SK-N-SH (cell line): ENCODE data around the gene PRKCA. TPM values are rescaled to one million over a fixed set of nuclear protein-coding genes. Genes with fewer than 3 reads are reported as not detected.

ENCODE experiments used
- CTCF ChIA-PET: fragments of 300-600, 350-600 bp; formaldehyde crosslinking; extraction: SDS; loops from one replicate; lab custom pipeline; 2021; lab: Yijun Ruan, JAX
- POLR2A ChIA-PET: fragments of 350-600 bp; sonication (Branson Sonifier 250); formaldehyde crosslinking; extraction: SDS; loops from one replicate; lab custom pipeline; 2020; ENCODE audit warnings: antibody characterized with exemption, inconsistent platforms; lab: Yijun Ruan, JAX
- DNase-seq: peaks from one replicate; pipeline ENCODE4 v3.0.0; 2012
- H2AFZ ChIP-seq: fragments of 200-600 bp; sonication (generic); 2 replicates; pipeline ENCODE4 v1.8.1; 2016; ENCODE audit warnings: antibody characterized with exemption, mild to moderate bottlenecking, low read depth
- H3F3A ChIP-seq: fragments of 200-600 bp; sonication (generic); replicated peaks from 2 replicates; pipeline ENCODE3; 2016; ENCODE audit warnings: antibody characterized with exemption, mild to moderate bottlenecking; ENCODE audit not compliant: insufficient read depth
- H3K27ac ChIP-seq, 2 experiments: fragments of 200-500 bp in 1 of 2; fragments of 200-600 bp in 1 of 2; sonication (Bioruptor generic) in 1 of 2; sonication (generic), shearing (Covaris generic) in 1 of 2; 2 replicates each; pipeline versions ENCODE4 v1.5.1 to v1.6.1; 2014 to 2016; ENCODE audit warnings: low read depth in 2 of 2, inconsistent platforms in 1 of 2, low read length in 1 of 2, mild to moderate bottlenecking in 1 of 2, mixed read lengths in 1 of 2
- H3K27me3 ChIP-seq: fragments of 200-600 bp; sonication (generic), shearing (Covaris generic); 2 replicates; pipeline ENCODE4 v1.6.1; 2016; ENCODE audit warnings: mixed run types; ENCODE audit not compliant: insufficient read depth
- H3K36me3 ChIP-seq, 2 experiments: fragments of 200-500 bp in 1 of 2; fragments of 200-600 bp in 1 of 2; sonication (Bioruptor generic) in 1 of 2; sonication (generic) in 1 of 2; replicated peaks in 1 of 2; 2 replicates each; pipeline versions ENCODE3 to v1.5.1; 2014 to 2016; ENCODE audit warnings: low read length in 1 of 2, mild to moderate bottlenecking in 1 of 2; ENCODE audit not compliant: insufficient read depth in 2 of 2, control insufficient read depth in 1 of 2
- H3K4me1 ChIP-seq, 2 experiments: fragments of 200-500 bp in 1 of 2; fragments of 200-600 bp in 1 of 2; sonication (Bioruptor generic) in 1 of 2; sonication (generic), shearing (Covaris generic) in 1 of 2; 2 replicates each; pipeline versions ENCODE4 v1.5.1 to v1.6.1; 2014 to 2016; ENCODE audit warnings: low read depth in 1 of 2, low read length in 1 of 2, mixed run types in 1 of 2; ENCODE audit not compliant: insufficient read depth in 2 of 2, control insufficient read depth in 1 of 2
- H3K4me2 ChIP-seq: fragments of 200-600 bp; sonication (generic), shearing (Covaris generic); 2 replicates; pipeline ENCODE4 v1.6.1; 2017; ENCODE audit warnings: mixed run types
- H3K4me3 ChIP-seq, 2 experiments: fragments of 200-500 bp in 1 of 2; fragments of 200-600 bp in 1 of 2; sonication (Bioruptor generic) in 1 of 2; sonication (generic), shearing (Covaris generic) in 1 of 2; 2 replicates each; pipeline versions ENCODE4 v1.5.1 to v1.8.1; 2014 to 2016; ENCODE audit warnings: low read depth in 2 of 2, inconsistent platforms in 1 of 2, low read length in 1 of 2, mild to moderate bottlenecking in 1 of 2, mixed read lengths in 1 of 2, moderate library complexity in 1 of 2
- H3K79me2 ChIP-seq: fragments of 200-600 bp; sonication (generic); 2 replicates; pipeline ENCODE4 v1.8.1; 2017; ENCODE audit warnings: mild to moderate bottlenecking; ENCODE audit not compliant: insufficient read depth
- H3K9ac ChIP-seq: fragments of 200-600 bp; sonication (generic); 2 replicates; pipeline ENCODE4 v1.6.1; 2017; ENCODE audit warnings: mixed run types
- H3K9me2 ChIP-seq: fragments of 200-600 bp; sonication (generic); 2 replicates; pipeline ENCODE4 v1.6.1; 2017; ENCODE audit warnings: mixed run types
- H3K9me3 ChIP-seq: fragments of 200-600 bp; sonication (generic); 2 replicates; pipeline ENCODE4 v1.6.1; 2017; ENCODE audit warnings: mixed run types, mild to moderate bottlenecking, moderate library complexity
- H4K20me1 ChIP-seq: fragments of 200-600 bp; sonication (generic); 2 replicates; pipeline ENCODE4 v1.6.1; 2017; ENCODE audit warnings: mild to moderate bottlenecking, mixed run types; ENCODE audit not compliant: insufficient read depth
- FOXJ3 ChIP-seq: sonication (generic); formaldehyde crosslinking; IDR thresholded peaks from 2 replicates; pipeline ENCODE4 v1.5.1; 2020; ENCODE audit warnings: mild to moderate bottlenecking, missing genetic modification reagents
- GABPA ChIP-seq: IDR thresholded peaks from 2 replicates; pipeline ENCODE4 v1.4.0; 2012; ENCODE audit warnings: low read depth, mild to moderate bottlenecking
- IRF3 ChIP-seq: fragments of 150-350 bp; IDR thresholded peaks from 2 replicates; pipeline ENCODE4 v1.6.1; 2016; ENCODE audit warnings: mild to moderate bottlenecking, low read depth, low read length
- JUND ChIP-seq: IDR thresholded peaks from 2 replicates; pipeline ENCODE4 v1.4.0; 2012
- POLR2AphosphoS5 ChIP-seq: IDR thresholded peaks from 2 replicates; pipeline ENCODE4 v1.6.1; 2012; ENCODE audit warnings: low read depth, low read length
- REST ChIP-seq: IDR thresholded peaks from 2 replicates; pipeline ENCODE4 v1.6.1; 2012; ENCODE audit warnings: mild to moderate bottlenecking, low read depth, low read length, moderate library complexity
- RFX5 ChIP-seq: IDR thresholded peaks from 2 replicates; pipeline ENCODE4 v1.6.1; 2012; ENCODE audit warnings: mild to moderate bottlenecking, improper control_type of control experiment, low read length
- RXRA ChIP-seq: IDR thresholded peaks from 2 replicates; pipeline ENCODE4 v1.4.0; 2012; ENCODE audit warnings: low read depth, mild to moderate bottlenecking, borderline replicate concordance
- SMC3 ChIP-seq: IDR thresholded peaks from 2 replicates; pipeline ENCODE4 v1.6.1; 2012; ENCODE audit warnings: low read depth, low read length, improper control_type of control experiment
- TEAD4 ChIP-seq: IDR thresholded peaks from 2 replicates; pipeline ENCODE4 v1.4.0; 2012; ENCODE audit warnings: mild to moderate bottlenecking, borderline replicate concordance; ENCODE audit not compliant: insufficient read depth
- USF2 ChIP-seq: fragments of 150-350 bp; IDR thresholded peaks from 2 replicates; pipeline ENCODE4 v1.6.1; 2017; ENCODE audit warnings: antibody characterized with exemption, low read length, low read depth, borderline replicate concordance
- YY1 ChIP-seq: IDR thresholded peaks from 2 replicates; pipeline ENCODE4 v1.4.0; 2012; ENCODE audit warnings: low read depth, mild to moderate bottlenecking
- WGBS: methylation state at CpG from one replicate; pipeline ENCODE4 v1.1.6; 2017; ENCODE audit warnings: low lambda C conversion rate; 5-methylcytosine and 5-hydroxymethylcytosine counted together
- polyA plus RNA-seq, 3 experiments: library from polyadenylated mRNA; depleted of rRNA; stranded (reverse); fragments of >200 nt; gene quantifications; 2 replicates each; pipeline ENCODE4 v1.2.3, GENCODE V29; 2012

PRKCA gene
- polyA plus RNA-seq, 1 of the 3 experiments (the other 2 are of a cell fraction) = 108 TPM

GRCh38 chr17:66675991-66676371 is 373.6 kb downstream of the PRKCA start (continued):
- TF ChIP-seq IRF3 = no peak
- no peak for TF ChIP-seq TEAD4
- no peak for TF ChIP-seq REST

GRCh38 chr17:66676421-66676820 is 374.0 kb downstream of the PRKCA start:
- peaks cover 8% of the 10 kb centered on the region for H3F3A ChIP-seq
- POLR2A ChIA-PET = no interaction called here
- DNase-seq = no peak
- no peak overlapping the region for H3K27ac ChIP-seq
- H3K4me1 ChIP-seq = peaks cover 3 to 15% of the 10 kb centered on the region in 2 experiments; a peak in 2 of 4 replicates
- H3K9me3 ChIP-seq = no peaks in the 10 kb centered on the region
- no peaks in the 10 kb centered on the region for H3K9me2 ChIP-seq
- H3K4me2 ChIP-seq = no peak overlapping the region
- H4K20me1 ChIP-seq = peaks cover 48% of the 10 kb centered on the region
- TF ChIP-seq YY1 = no peak
- no peak for TF ChIP-seq IRF3
- no peak for TF ChIP-seq GABPA
- TF ChIP-seq POLR2AphosphoS5 = no peak
- no peak for TF ChIP-seq JUND
- no peak for TF ChIP-seq RFX5
- TF ChIP-seq RXRA = no peak
- TF ChIP-seq SMC3 = no peak
- no peak for TF ChIP-seq TEAD4
- no peak for TF ChIP-seq USF2
- TF ChIP-seq FOXJ3 (CRISPR knock-in tag) = no peak
- TF ChIP-seq, all 33 proteins: peak for 0
- Histone ChIP-seq H3K79me2 (peaks cover 49% of the 10 kb centered on the region), H3K4me3 (no peak overlapping the region), H3K9ac (no peak overlapping the region), H2AFZ (no peak overlapping the region), H3K36me3 (peaks cover 15 to 24% of the 10 kb centered on the region in 2 experiments), H3K27me3 (no peaks in the 10 kb centered on the region)
- CTCF ChIA-PET = interaction anchor here (0.6 to 9.6 kb wide), 7 partner anchors 9 to 481 kb away, joined by 3 to 90 read pairs (median 3); no protein-coding TSS in a partner anchor
- 81% methylated on average over 11 of the region's 11 CpGs for WGBS
